Astrocyte of the hippocampus (primary cell): ENCODE data around the gene MSL3B.

Experiments
- DNase-seq: peaks from one replicate; pipeline ENCODE4 v3.0.0; 2011; ENCODE audit warnings: low read depth, low spot score

MSL3B gene

GRCh38 chr2:233817361-233817911 is 50.8 kb downstream of the MSL3B start:
- DNase-seq: no peak

DNA sequence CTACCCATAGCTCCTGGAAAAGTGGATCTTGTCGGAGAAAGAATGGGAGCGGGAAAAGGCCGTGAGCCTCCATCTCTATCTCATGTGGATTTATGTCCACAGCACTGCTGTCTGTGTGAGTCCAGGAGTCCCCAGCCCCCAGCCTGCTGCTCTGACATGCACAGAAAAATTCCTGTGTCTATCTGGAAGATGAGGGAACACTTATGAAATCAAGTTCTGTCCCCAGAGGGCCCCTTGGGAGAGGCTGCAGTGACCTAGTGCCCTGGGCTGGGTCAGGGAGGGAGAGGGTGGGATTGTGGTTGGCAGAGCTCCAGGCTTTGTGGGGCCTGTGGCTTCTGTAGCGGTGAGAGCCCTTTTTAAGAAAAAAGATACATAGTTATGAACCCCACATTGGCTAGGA is 51.4 kb downstream of the MSL3B start:
- DNase-seq: no peak

DNA sequence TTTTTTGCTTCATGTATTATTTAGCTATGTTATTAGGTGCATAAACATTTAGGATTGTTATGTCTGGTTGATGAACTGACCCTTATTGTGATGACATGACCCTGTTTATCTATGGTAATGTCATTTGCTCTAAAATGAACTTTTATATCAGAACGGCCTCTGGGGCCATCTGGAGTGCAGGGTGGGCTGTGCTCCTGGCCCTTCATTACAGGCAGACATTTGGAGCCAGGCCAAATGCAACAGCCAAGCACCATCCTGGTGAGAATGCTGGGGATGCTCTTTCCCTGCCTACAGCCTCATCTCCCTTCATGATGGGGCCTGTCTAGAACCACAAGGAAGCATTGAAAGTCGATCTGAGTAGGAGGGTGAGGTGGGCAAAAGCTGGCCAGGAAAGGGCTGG is 51.9 kb downstream of the MSL3B start:
- DNase-seq: no peak

DNA sequence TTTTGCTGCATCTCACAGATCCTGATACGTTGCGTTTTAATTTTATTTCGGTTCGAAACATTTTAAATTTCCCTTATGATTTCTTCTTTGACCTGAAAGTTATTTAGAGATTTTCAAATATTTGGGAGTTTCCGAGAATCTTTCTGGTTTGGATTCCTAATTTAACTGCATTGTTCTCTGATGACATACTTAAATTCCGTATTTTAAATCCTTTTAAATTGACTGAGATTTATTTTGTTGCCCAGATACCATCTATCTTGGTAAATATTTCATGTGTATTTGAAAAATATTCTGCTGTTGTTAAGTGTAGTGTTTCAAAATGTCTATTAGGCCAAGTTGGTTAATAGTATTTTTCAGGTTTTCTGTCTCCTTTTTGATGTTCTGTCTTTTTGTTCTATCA is 52.3 kb downstream of the MSL3B start:
- DNase-seq: no peak
